RCC 7860 (cell line): ENCODE data around the gene ATG7.
"Not testable (repeated sequence)": the region's sequence is repeated elsewhere in the genome, so short reads cannot be mapped to it uniquely, and the experiment has no call there.

Experiments
- DNase-seq: peaks from one replicate; pipeline ENCODE4 v3.0.0-alpha.2; 2015; ENCODE audit warnings: low spot score
- FAIRE-seq: peaks from 2 replicates; lab custom pipeline; 2012; peaks lifted over from hg19 to GRCh38; lab: Jason Lieb, UNC

ATG7 gene

DNA sequence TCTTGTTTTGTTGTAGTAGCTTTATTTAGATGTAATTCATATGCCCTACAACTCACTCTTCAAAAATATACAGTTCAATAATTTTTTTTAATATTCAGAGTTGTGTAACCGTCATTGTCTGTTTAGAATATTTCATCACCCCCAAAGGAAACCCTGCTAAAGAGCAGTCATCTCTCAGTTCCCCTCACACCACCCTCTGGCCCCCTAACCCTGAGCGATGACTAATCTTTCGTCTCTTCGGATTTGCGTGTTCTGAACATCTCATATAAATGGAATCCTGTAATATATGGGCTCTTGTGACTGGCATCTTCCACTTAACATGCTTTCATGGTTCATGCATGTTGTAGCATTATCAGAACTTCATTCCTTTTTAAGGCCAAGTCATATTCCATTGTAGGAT is 183.8 kb downstream of the ATG7 start:
- FAIRE-seq = no peak
- DNase-seq = no peak

DNA sequence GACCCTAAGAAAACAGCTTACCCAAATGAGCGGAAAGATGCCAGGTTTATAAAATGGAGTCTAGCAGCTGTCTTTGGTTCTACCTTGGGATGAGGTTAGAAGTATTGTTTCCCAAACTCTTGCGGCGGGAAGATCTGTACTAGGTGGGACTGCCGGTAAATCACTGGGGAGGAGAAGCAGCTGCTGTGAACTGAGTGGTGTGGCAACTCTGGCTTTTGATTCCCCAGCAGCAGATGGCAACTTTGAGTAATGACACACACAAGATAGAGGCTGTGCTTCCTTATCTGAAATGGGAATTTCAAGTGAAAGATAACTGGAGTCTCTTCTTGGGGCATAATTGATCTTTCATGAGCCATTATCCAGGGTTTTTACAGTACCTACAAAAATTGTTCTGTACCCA is 184.9 kb downstream of the ATG7 start:
- FAIRE-seq = no peak
- no peak for DNase-seq

DNA sequence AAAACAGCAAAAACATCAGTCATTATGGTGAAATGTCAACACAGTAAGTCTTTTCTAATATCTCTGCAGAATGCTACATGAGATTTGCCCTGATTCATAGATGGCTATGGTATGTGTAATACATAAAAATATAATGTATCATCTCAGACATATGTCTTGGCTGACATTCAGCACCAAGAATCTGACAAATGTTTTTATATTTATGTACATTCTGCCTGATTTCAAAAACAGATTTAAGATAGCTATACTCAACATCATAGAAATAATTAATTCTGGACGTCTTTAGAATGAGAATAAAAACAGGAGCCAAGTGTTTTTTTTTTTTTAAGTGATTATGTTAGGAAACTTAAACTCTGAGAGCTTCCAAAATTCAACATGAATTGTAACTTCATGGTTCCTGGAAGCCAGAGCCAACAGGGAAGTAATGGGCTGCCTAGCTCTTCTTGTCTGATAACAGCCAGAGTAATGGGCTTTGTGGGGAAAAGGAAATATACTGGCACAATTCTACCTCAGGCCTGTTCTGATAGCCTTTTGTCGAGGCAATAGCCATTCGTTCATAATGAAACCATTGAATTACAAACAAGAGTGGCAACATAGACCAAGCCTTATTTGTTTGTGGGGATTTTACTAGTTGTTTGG is 187.1 kb downstream of the ATG7 start:
- FAIRE-seq (no peak), DNase-seq (no peak)

DNA sequence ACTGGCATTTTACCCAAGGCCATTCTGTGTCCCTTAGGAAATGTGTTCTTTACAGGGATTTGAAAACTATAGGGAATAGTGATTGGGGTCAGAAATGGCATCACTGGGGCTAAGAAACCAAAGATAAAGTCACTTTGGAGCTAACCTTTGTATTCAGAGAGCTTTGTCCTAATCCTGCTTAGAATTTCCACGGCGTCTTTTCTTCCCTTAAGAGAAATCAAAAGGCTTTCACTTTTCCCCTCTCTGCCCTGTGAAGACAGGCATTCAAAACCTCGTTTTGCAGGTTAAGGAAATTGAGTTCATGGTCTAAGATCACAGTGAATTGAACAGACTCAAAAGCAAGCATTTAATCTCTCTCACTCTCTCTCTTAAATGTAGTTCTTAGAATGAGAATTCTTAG is 189.0 kb downstream of the ATG7 start:
- DNase-seq (no peak), FAIRE-seq (no peak)

DNA sequence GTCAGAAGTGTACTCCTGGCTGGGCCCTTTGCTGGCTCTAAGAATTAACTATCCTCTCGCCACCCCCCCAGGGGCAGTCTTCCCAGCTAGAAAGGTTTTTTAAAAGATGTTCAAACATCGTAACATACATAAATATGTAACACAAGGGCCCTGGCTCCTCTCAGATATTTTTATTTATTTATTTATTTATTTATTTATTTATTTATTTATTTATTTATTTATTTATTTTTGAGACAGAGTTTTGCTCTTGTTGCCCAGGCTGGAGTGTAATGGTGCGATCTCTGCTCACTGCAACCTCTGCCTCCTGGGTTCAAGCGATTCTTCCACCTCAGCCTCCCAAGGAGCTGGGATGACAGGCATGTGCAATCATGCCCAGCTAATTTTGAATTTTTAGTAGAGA is 190.5 kb downstream of the ATG7 start:
- not testable (repeated sequence) for FAIRE-seq, DNase-seq

DNA sequence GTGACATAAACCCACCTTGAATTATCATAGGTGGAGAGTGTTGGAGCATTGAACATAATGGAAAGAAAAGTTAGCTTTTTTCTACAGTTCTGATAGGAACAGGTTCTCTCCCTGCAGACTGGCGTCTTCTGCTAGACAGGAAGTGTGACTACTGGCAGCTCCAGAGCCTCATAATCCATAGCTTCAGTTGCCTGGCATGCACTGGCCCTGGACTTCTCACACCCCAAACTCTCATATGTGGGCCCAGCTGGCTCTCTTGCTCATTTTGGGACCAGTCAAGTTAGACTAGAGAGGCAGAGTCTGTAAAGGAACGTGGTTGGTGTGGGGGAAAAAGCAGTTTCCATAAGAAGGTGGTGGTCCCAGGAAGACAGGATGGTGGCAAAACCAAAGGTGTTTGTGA is 191.4 kb downstream of the ATG7 start:
- DNase-seq (no peak), FAIRE-seq (no peak)

DNA sequence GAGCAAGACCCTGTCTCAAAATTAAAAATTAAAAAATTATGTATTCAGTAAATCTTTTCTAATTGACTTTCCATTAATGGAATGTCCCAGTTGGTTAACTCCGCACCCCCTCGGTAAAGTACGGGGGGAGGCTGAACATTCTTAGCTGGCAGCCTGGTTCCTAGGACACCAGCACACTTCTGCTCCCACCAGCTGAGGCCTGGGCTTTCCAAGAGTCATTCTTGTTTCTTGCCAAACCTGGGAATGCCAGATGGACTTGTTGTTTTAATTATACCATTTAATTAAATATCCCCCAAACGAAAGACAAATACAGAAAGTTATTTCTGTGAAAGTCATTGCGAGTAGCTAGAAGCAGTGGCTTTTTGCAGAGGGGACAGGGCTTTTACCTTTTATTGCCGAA is 192.2 kb downstream of the ATG7 start:
- DNase-seq (no peak), FAIRE-seq (no peak)

DNA sequence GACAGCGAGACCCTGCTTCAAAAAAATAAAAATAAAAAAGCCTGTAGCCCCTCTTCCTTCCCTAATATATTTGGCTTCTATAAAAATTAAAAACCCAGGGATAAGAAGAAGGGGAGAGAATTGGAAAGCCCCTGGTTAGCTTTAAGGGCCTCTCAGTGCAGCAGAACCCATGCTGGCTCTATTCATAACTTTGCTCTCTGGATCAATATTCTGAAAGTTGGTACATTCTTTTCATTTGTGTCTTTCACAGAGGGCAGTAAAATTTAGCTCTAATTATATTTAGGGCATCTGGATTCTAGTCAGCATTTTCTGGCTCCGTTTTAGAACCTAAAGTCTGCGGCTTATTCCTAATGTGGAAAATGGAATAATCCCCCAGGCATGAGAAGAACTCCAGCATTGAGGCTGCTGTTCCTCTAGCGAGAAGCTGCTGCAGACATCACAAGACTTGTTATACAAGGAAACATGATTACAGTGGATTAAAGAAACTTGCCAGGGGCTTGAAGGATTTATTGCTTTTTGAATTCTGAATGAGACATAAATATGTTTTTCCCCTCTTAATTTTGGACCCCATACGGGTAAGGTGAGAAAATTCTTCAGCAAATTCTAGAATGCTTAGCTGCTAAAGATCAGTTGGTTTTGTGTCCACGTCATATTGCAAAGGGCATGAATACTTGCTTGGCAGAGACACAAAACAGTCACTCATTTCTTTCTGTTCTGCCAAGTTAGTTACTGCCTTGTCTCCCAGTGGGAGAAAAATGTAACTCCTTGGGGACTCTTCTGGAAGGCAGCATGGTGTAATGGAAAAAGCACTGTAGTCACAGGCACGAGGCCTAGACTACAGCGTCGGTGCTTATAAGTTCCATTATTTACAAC is 193.8 kb downstream of the ATG7 start:
- DNase-seq (no peak), FAIRE-seq (no peak)

DNA sequence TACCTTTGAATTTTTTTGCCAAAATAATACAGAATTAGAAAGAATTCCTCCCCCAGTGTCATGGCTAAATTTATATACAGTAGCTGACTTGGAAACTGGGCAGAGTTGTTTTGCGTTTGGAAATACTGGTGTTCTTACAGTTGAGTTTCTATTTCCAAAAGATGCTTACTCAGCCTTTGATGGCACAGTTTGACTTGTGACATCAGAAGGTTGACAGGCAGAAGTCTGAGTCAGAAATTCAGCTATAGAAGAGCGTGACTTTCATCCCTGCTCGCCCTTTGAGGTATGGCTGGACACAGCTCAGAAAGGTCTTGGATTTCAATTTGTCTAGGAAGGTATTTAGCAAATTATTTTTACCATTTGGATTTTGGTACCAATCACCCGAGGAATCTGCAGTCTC is 195.7 kb downstream of the ATG7 start:
- DNase-seq (no peak), FAIRE-seq (no peak)

DNA sequence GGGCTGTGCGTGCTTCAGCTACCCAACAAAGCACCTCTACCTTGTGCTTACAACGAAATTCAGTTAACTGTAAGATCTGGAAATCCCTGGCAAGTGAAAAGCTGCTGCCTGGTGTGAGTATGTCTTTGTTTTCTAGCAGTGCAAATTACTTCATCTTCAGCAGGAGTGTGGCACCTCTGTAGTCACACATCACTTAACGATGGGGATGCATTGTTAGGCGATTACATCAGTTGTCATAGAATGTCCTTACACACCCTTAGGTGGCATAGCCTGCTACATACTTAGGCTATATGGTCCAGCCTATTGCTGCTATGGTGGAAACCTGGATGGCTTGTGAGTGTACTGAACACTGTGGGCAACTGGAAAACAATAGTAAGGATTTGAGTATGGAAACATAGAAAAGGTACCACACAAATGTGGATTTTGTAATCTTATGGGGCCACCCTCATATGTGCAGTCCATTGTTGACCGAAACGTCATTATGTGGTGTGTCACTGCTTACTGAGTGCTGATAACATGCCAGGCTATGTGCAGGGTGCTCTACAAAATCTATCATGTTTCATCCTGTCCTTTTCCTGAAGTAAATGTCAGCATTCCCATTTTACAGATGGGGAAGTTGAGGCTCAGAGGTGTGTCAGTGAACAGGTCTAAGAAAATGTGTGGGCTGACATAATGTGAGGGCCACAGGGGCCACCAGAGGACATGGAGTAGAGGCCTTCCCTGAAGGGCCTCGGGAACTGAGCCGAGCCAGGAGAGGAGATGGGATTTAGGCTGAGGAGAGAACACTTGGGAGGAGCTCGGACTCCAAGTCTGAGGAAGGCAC is 198.0 kb downstream of the ATG7 start:
- FAIRE-seq (no peak), DNase-seq (no peak)

DNA sequence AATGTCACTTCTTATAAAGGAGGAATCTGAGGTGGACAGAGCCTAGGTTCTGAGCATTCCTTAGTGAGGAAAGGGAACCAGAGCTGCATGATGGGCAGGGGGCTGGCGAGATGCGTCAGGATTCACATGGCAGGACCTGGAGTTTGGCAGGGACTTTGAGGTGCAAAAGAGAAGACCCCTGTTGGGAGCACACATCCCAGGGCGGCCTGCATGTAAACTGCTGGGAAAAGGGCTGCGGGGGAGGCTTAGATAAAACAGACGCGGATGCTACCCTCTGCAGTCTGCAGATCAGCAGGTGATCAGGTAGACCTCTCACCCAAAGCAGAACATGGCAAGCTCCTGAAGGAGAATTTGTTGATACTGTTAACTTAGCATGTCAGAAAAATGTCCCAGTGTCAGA is 203.1 kb downstream of the ATG7 start:
- no peak for DNase-seq
- FAIRE-seq = no peak

DNA sequence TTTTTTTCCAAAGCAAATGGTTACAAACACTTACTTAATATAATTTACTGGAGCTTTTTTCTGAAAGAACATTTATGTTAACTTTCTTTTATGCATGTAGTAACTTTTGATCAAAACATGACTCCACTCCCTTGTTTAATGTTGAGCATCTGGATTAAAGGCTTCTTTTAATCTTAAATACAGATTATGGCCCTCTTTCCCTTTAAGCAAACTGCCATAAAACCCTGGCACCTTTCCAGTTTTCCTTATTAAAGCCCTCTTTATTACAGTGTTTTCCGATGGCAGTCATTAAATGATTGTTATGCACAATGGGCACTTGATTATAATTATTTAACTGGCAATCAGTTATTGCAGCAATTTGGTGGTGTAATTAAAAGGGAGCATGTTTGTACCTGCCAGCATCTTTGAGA is 204.5 kb downstream of the ATG7 start:
- DNase-seq (no peak), FAIRE-seq (no peak)

DNA sequence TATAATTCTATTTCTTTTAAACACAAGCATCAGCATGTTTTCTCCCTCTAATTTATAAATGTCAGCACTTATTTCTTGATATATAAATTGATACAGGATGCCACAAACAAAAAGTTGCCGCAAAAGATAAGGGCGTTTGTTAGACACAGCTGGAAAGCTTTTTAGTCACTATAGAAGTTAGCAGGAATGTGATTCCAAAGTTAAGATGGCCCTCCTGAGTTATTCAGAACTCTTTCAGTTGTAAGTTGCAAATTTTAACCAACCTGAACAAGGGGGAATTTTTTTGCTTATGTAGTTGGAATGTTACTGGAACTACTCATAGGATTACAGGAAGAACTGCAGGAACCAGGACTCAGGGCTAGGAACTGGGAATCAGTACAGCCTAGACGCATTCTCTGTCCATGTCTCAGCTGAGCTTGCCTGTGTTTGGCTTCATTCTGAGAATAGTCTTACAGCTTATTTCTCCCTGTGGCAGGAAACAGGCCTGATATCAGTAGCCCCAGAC is 205.3 kb downstream of the ATG7 start:
- DNase-seq = peak; percentile 58
- FAIRE-seq = no peak

DNA sequence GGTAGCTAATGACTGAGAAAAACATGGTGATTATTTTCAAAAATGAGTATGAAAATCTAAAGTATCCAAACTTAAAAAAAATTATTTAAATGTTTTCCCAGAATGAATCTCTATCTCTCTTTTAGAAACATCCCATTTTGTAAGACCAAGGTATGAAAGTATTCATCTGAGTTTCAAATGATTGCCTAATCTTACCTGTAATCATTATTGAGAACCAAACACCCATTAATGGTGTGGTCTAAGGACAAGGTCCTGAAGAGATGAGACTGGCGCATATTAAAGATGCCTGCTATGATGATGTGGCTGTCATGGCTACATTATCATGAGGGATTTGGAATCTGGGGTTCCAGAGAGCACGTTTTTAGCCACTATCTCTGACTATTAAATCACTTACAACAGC is 206.0 kb downstream of the ATG7 start:
- FAIRE-seq = no peak
- DNase-seq = no peak

DNA sequence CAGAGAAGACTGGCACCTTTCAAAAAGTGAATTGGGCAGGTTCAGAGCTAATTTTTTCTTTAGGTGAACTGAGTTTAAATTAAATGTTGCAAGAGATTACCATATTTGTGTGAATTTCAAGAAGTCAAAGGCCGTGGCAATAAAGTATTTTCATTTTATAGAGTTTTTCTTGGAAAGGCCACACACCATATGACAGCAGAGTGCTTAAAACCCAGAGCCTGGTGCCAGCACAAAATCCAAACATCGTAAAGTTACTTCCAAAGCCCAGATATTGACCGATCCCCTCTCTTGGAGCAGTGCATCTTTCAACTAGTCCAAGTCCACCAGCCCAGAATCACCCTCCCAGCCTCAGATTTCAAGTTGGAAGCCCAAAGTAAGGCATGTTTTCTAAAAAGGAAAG is 207.0 kb downstream of the ATG7 start:
- no peak for FAIRE-seq
- DNase-seq = no peak

DNA sequence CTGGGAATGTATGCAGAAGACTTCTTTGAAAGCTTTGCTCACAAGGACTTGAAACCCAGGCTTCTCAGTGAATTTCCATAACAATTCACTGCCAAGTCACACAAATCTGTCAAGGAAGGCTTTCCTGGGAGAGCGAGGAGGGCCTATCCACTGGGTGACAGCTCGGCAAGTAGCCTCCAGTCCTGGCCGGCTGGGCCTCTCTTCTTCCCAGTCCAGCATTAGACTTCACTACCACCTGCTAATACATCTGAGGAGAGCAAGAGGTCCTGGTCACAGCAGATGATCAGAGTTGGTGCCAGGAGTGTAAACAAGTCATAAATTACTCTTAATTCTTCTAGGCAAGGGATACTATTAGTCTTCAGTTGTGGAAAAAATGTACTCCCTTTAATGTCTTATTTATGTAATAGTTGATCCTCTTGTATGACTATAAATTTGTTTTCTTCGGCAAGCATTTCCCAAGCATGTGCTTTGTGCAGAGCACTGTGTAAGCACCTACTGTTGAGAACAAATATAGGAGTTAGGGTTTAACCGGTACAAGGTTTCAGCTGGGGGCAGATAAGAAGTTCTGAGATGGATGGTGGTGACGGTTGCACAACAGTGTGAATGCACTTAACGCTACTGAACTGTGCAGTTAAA is 208.6 kb downstream of the ATG7 start:
- DNase-seq (no peak), FAIRE-seq (no peak)

DNA sequence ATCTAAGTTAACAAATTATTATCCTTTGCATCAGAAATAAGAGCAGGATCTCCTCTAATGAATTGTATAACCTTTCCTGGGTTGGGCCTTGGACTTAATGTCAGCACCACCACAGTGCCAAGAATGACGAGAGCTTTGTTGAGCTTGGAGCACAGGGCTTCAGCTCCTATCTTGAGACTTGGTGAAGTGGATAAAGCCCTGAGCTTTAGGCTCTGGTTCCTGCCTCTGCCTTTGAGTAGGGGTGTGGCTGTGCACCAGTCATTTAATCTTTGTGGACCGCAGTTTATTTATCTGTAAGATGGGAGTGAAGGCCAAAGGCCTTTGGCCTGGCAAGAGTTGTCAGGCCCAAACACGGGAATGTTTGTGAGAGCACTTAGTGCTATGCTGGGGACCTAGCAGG is 209.4 kb downstream of the ATG7 start:
- no peak for FAIRE-seq
- no peak for DNase-seq

DNA sequence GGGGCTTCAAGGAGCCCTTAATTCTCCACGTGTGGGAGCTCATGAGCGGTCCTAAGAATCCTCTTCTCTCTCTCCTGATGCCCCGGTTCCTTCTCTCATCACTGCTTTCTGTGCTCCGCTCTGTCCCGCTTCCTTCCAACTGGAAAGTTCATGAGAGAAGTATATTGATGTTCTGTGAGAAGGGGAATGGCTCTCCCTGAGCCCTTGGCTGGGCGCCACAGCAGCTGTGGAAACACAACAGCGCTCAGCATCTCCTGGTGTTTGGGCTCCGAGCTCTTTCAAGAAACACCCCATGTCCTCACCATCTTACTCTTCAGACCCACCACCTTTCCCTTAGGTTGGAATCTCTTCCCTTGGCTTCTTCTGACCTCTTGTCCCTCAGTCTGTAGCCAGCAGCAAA is 209.8 kb downstream of the ATG7 start:
- FAIRE-seq (no peak), DNase-seq (no peak)

DNA sequence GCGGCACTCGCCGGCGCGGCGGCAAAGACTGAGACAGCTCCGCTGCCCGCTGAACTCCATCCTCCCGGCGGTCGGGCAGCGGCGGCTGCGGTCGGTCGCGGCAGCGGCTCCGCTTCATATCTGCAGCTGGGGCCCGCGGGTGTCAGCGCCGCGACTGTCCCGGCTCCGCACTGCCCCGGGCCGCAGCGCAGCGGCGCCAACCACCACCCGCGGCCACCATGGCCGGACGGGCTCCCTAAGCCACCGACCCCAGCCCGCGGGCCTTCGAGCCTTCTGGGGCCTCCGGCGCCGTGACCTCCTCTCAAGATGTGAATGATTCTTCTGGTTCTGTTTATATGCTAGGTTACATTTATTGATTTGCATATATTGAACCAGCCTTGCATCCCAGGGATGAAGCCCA is 216.2 kb downstream of the ATG7 start:
- not testable (repeated sequence) for DNase-seq, FAIRE-seq

DNA sequence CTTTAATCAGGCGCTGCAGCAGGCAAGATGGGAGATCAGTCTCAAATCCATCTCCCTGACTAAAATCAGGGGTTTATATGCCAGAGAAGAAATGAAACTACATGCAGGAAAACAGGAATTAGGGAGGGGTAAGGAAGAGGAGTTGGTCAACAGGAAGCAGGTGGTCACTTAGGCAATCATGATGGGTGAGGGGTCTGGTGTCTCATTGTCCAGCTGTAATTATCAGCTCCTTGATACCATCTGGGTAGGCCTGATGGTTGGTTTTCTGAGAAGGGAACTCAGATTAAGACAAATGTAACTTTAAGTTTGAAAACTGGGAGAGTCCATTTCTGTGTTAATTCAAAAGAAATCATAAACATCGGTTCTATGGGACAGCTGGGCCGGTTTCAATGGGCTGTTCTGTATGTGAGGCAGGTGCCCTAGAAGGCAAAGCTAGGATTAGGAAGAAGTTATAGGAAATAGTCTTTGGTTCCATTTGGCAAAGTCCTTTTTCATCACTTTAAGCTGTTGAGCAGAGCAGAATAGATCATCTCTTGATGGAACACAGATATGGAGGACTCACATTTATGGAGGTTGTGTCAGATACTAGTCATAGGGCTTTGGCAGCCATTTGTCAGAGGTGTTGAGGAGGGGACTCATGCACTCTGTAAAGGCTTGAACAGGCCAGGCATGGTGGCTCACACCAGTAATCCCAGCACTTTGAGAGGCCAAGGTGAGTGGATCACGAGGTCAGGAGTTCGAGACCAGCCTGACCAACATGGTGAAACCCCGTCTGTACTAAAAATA is 222.1 kb downstream of the ATG7 start:
- FAIRE-seq (no peak), DNase-seq (no peak)
